ENCODE measurements around the gene NODAL.

The NODAL gene

GRCh38 chr10:70424320-70424719 is 17.2 kb downstream of the NODAL start:
- no peak for TF ChIP-seq CTCF (IDR thresholded peaks at IDR 0.05; ENCODE audit: control insufficient read depth, insufficient read depth, low read depth, low read length, missing control alignments)
- no peak overlapping the region for H3K4me3 ChIP-seq (ENCODE audit: control insufficient read depth, low read depth, low read length)
- DNase-seq (ENCODE audit: low read depth) = no peak

- no peak overlapping the region for H3K4me3 ChIP-seq (ENCODE audit: control insufficient read depth, low read depth, low read length)
- TF ChIP-seq CTCF (IDR thresholded peaks at IDR 0.05; ENCODE audit: control insufficient read depth, insufficient read depth, low read depth, low read length, missing control alignments) = no peak
- DNase-seq (ENCODE audit: low read depth) = no peak
Measured at GRCh38 chr10:70418713-70419112, 22.8 kb downstream of the NODAL start.

- DNase-seq (ENCODE audit: low read depth) = no peak
- no peak for TF ChIP-seq CTCF (IDR thresholded peaks at IDR 0.05; ENCODE audit: control insufficient read depth, insufficient read depth, low read depth, low read length, missing control alignments)
- no peak overlapping the region for H3K4me3 ChIP-seq (ENCODE audit: control insufficient read depth, low read depth, low read length)
Measured at GRCh38 chr10:70418229-70418628, 23.3 kb downstream of the NODAL start.

- TF ChIP-seq CTCF (IDR thresholded peaks at IDR 0.05; ENCODE audit: control insufficient read depth, insufficient read depth, low read depth, low read length, missing control alignments) = no peak
- H3K4me3 ChIP-seq (ENCODE audit: control insufficient read depth, low read depth, low read length) = no peak overlapping the region
- no peak for DNase-seq (ENCODE audit: low read depth)
Measured at GRCh38 chr10:70417568-70417967, 23.9 kb downstream of the NODAL start.

GRCh38 chr10:70412356-70412755 is 29.1 kb downstream of the NODAL start:
- TF ChIP-seq CTCF (IDR thresholded peaks at IDR 0.05; ENCODE audit: control insufficient read depth, insufficient read depth, low read depth, low read length, missing control alignments) = no peak
- DNase-seq (ENCODE audit: low read depth) = no peak
- no peak overlapping the region for H3K4me3 ChIP-seq (ENCODE audit: control insufficient read depth, low read depth, low read length)

- no peak for TF ChIP-seq CTCF (IDR thresholded peaks at IDR 0.05; ENCODE audit: control insufficient read depth, insufficient read depth, low read depth, low read length, missing control alignments)
- DNase-seq (ENCODE audit: low read depth) = no peak
- no peak overlapping the region for H3K4me3 ChIP-seq (ENCODE audit: control insufficient read depth, low read depth, low read length)
Measured at GRCh38 chr10:70410608-70411007, 30.9 kb downstream of the NODAL start.

- H3K4me3 ChIP-seq (ENCODE audit: control insufficient read depth, low read depth, low read length) = no peak overlapping the region
- no peak for TF ChIP-seq CTCF (IDR thresholded peaks at IDR 0.05; ENCODE audit: control insufficient read depth, insufficient read depth, low read depth, low read length, missing control alignments)
- DNase-seq (ENCODE audit: low read depth) = no peak
Measured at GRCh38 chr10:70409772-70410171, 31.7 kb downstream of the NODAL start.
